ENCODE data around the gene PTPRG.

GRCh38 chr3:61631108-61631769 is 69.9 kb downstream of the PTPRG start:
- no peak for TF ChIP-seq CTCF (IDR thresholded peaks at IDR 0.05)
- no peak for TF ChIP-seq POLR2AphosphoS5 (IDR thresholded peaks at IDR 0.05)

Data from esophagus muscularis mucosa (tissue), 3 donors.